ENCODE measurements around the gene SLC6A6. TPM values are rescaled to one million over a fixed set of nuclear protein-coding genes. Genes with fewer than 3 reads are reported as not detected.

The SLC6A6 gene
- total and polyA plus RNA-seq, 8 donors: 14.0 to 134 (median 20.8) TPM

- no peak for TF ChIP-seq CTCF (IDR thresholded peaks at IDR 0.05)
- Histone ChIP-seq H3K4me1 (no peaks in the 10 kb centered on the region), H3K27ac (no peak overlapping the region), H3K9me3 (no peaks in the 10 kb centered on the region), H3K36me3 (peaks cover 0 to 11% of the 10 kb centered on the region in 2 donors), H3K27me3 (no peaks in the 10 kb centered on the region), H3K4me3 (no peak overlapping the region)
- intact Hi-C loops (cut with DNase I): no loop called here
- ATAC-seq (no peak), DNase-seq (no peak)
Observed at GRCh38 chr3:14494973-14495300, 92.5 kb downstream of the SLC6A6 start.

- ATAC-seq (no peak), DNase-seq (no peak)
- Histone ChIP-seq H3K27ac (no peak overlapping the region), H3K27me3 (no peaks in the 10 kb centered on the region), H3K36me3 (no peaks in the 10 kb centered on the region), H3K4me1 (no peaks in the 10 kb centered on the region), H3K9me3 (peaks cover 0 to 3% of the 10 kb centered on the region in 2 donors), H3K4me3 (no peak overlapping the region)
- TF ChIP-seq CTCF (IDR thresholded peaks at IDR 0.05): no peak
- intact Hi-C loops (cut with DNase I): no loop called here
Observed at GRCh38 chr3:14496351-14496750, 93.9 kb downstream of the SLC6A6 start.

GRCh38 chr3:14497321-14497720, 94.9 kb downstream of the SLC6A6 start:
- Histone ChIP-seq H3K27ac (no peak overlapping the region), H3K9me3 (peaks cover 0 to 12% of the 10 kb centered on the region in 2 donors), H3K36me3 (no peaks in the 10 kb centered on the region), H3K27me3 (no peaks in the 10 kb centered on the region), H3K4me3 (no peak overlapping the region), H3K4me1 (no peaks in the 10 kb centered on the region)
- no peak for TF ChIP-seq CTCF (IDR thresholded peaks at IDR 0.05)
- DNase-seq (no peak), ATAC-seq (no peak)
- intact Hi-C loops (cut with DNase I): no loop called here

GRCh38 chr3:14502472-14502871, 100.1 kb downstream of the SLC6A6 start:
- intact Hi-C loops (cut with DNase I): no loop called here
- TF ChIP-seq CTCF (IDR thresholded peaks at IDR 0.05): no peak
- Histone ChIP-seq H3K27ac (no peak overlapping the region), H3K4me3 (no peak overlapping the region), H3K36me3 (no peaks in the 10 kb centered on the region), H3K27me3 (no peaks in the 10 kb centered on the region), H3K4me1 (no peaks in the 10 kb centered on the region), H3K9me3 (peaks cover 0 to 21% of the 10 kb centered on the region in 2 donors)
- DNase-seq: no peak
- ATAC-seq: no peak

GRCh38 chr3:14503033-14503705, 100.8 kb downstream of the SLC6A6 start:
- intact Hi-C loops (cut with DNase I): no loop called here
- H3K36me3 ChIP-seq: no peaks in the 10 kb centered on the region
- H3K4me3 ChIP-seq: no peak overlapping the region
- no peak overlapping the region for H3K27ac ChIP-seq
- no peaks in the 10 kb centered on the region for H3K27me3 ChIP-seq
- no peak for TF ChIP-seq CTCF (IDR thresholded peaks at IDR 0.05)
- H3K9me3 ChIP-seq: peaks cover 0 to 21% of the 10 kb centered on the region in 2 donors
- H3K4me1 ChIP-seq: no peaks in the 10 kb centered on the region
- ATAC-seq (no peak), DNase-seq (no peak)
